OCI-LY7 (cell line): ENCODE measurements around the gene CD109.
"Not testable (repeated sequence)": the region's sequence is repeated elsewhere in the genome, so short reads cannot be mapped to it uniquely, and the experiment has no call there.

ENCODE experiments used
- CTCF ChIP-seq: fragments of 200-600 bp; sonication (generic); conservative IDR thresholded peaks from 2 replicates; pipeline ENCODE4 v1.5.1; 2014; ENCODE audit warnings: mild to moderate bottlenecking, antibody characterized with exemption, low read length, moderate library complexity, mixed read lengths
- EZH2phosphoT487 ChIP-seq: fragments of 200-600 bp; sonication (generic); IDR thresholded peaks from 2 replicates; pipeline ENCODE4 v1.6.1; 2018; ENCODE audit warnings: low read depth, borderline replicate concordance, mild to moderate bottlenecking, mixed run types, antibody characterized with exemption, low read length, moderate library complexity, mixed read lengths

- not testable (repeated sequence) for TF ChIP-seq CTCF, EZH2phosphoT487
Observed at GRCh38 chr6:73715111-73715508, 19.1 kb downstream of the CD109 start.
